Ovary (tissue), 9 donors: ENCODE measurements around the gene DNAJC7. TPM values are rescaled to one million over a fixed set of nuclear protein-coding genes. Genes with fewer than 3 reads are reported as not detected.
A peak's percentile ranks its signal among the peaks of the same experiment; 100 is the strongest.

ENCODE experiments used
- DNase-seq, 5 donors: peaks; one replicate each; pipeline ENCODE4 v3.0.0-alpha.2; 2019 to 2020
- H3K27ac ChIP-seq, 2 donors: fragments of 200-600 bp; one replicate each; pipeline versions ENCODE4 v1.5.1 to v1.8.0; 2019 to 2022
- H3K27me3 ChIP-seq: fragments of 200-600 bp; one replicate; pipeline ENCODE4 v1.8.0; 2022
- H3K36me3 ChIP-seq: fragments of 200-600 bp; sonication (generic); one replicate; pipeline ENCODE4 v1.5.1; 2019
- H3K4me1 ChIP-seq: one replicate; pipeline ENCODE4 v1.8.1; 2013; ENCODE audit warnings: mild to moderate bottlenecking, moderate library complexity; ENCODE audit not compliant: insufficient read depth
- H3K4me3 ChIP-seq: fragments of 200-600 bp; sonication (generic); one replicate; pipeline ENCODE4 v1.5.1; 2017
- H3K9me3 ChIP-seq, 2 donors: fragments of 200-600 bp in 1 of 2; sonication (generic) in 1 of 2; one replicate each; pipeline versions ENCODE4 v1.5.1 to v1.8.1; 2013 to 2019; ENCODE audit warnings: mild to moderate bottlenecking in 1 of 2, moderate library complexity in 1 of 2
- EP300 ChIP-seq: sonication (generic); formaldehyde crosslinking; IDR thresholded peaks from one replicate; pipeline ENCODE4 v1.6.1; 2017; ENCODE audit warnings: antibody characterized with exemption
- POLR2A ChIP-seq: fragments of 450-650 bp; IDR thresholded peaks from one replicate; pipeline ENCODE4 v1.6.1; 2017; ENCODE audit warnings: antibody characterized with exemption, mild to moderate bottlenecking, moderate library complexity
- WGBS, 3 donors: extraction: QIAGEN DNeasy Blood & Tissue Kit in 1 of 3; methylation state at CpG; one replicate each; pipeline versions ENCODE4 v1.1.5 to v1.1.7; 2013 to 2017; 5-methylcytosine and 5-hydroxymethylcytosine counted together
- intact Hi-C, 4 donors: fragments of 100-400 bp; cut with DNase I; formaldehyde crosslinking; loops; one replicate each; pipeline versions ENCODE4 v1.11.0 to v1.15.1; 2022 to 2023
- polyA plus RNA-seq, 2 donors: library from polyadenylated mRNA; stranded (reverse); fragments of 200-250 nt in 1 of 2; fragments of 350-450 nt in 1 of 2; fragmentation: Illumina TruSeq in 1 of 2; extraction: RNeasy Lipid Tissue Mini Kit (QIAGEN cat#74804) in 1 of 2; gene quantifications; one replicate each; pipeline ENCODE4 v1.2.3, GENCODE V29; 2013 to 2014
- total RNA-seq, 7 donors: library from RNA; depleted of rRNA in 2 of 7; stranded (reverse); fragments of >200 nt in 2 of 7; fragmentation: NEBNext Ultra II Directional in 3 of 7; extraction: Animal tissue kit (Norgen Biotek cat#: 25700) in 3 of 7; gene quantifications; one replicate each; pipeline versions ENCODE4 v1.1.0 to v1.2.4, GENCODE V29; 2016 to 2023
- TF ChIP-seq, protein P1 (sequence below), 3 donors: fragments of 450-650 bp in 2 of 3; fragments of 200-600 bp in 1 of 3; IDR thresholded peaks; one replicate each; pipeline versions ENCODE4 v1.5.1 to v1.8.0; 2016 to 2022; ENCODE audit warnings: antibody characterized with exemption in 3 of 3, mild to moderate bottlenecking in 1 of 3
- donor health status: DM: no; HTN: no; CAD: no; lungs with moderate emphysema.
- donor health status: DM: no; HTN: no; CAD: no.
- donor health status: Bipolar disorder and iron deficiency.
- donor health status: DM: yes; HTN: yes; CAD: no.
- donor health status: DM: no; HTN: no; CAD: no.
- donor health status: DM: yes; HTN: yes; CAD: no.

DNAJC7 gene
- total and polyA plus RNA-seq, 9 donors = 37.7 to 102 (median 70.1) TPM

DNA sequence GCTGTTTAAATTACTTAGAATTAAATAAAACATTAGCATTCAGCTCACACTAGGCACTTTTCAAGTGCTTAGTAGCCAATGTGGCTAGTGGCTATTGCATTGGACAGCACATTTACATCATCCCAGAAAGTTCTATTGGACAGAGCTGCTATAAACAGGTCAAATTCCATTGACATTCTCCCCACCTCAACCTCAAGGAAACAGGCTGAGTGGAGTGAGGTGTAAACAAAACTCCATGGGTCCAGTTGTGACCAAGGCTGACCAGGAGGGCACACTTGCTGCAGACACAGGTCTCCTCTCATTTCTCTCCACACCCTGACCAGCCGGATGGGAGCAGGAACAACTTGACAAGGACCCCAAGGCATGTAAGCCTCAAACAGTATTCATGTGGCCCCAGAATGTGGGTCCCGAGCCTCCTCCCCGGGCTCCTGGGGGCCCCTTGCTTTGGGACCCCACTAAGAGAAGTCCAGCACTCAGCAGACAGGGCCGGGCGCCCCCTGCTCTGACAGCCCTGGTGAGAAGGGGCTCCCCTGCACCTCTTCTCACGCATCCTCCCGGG is 32.7 kb upstream of the DNAJC7 start:
- Histone ChIP-seq H3K4me1 (peaks cover 3% of the 10 kb centered on the region), H3K9me3 (no peaks in the 10 kb centered on the region), H3K36me3 (no peaks in the 10 kb centered on the region), H3K27me3 (no peaks in the 10 kb centered on the region), H3K27ac (peak overlapping the region in 1 of 2 donors; percentile 42), H3K4me3 (peak overlapping the region; percentile 79)
- no peak for DNase-seq
- TF ChIP-seq EP300 (no peak), POLR2A (no peak)
- TF ChIP-seq, protein P1, sequence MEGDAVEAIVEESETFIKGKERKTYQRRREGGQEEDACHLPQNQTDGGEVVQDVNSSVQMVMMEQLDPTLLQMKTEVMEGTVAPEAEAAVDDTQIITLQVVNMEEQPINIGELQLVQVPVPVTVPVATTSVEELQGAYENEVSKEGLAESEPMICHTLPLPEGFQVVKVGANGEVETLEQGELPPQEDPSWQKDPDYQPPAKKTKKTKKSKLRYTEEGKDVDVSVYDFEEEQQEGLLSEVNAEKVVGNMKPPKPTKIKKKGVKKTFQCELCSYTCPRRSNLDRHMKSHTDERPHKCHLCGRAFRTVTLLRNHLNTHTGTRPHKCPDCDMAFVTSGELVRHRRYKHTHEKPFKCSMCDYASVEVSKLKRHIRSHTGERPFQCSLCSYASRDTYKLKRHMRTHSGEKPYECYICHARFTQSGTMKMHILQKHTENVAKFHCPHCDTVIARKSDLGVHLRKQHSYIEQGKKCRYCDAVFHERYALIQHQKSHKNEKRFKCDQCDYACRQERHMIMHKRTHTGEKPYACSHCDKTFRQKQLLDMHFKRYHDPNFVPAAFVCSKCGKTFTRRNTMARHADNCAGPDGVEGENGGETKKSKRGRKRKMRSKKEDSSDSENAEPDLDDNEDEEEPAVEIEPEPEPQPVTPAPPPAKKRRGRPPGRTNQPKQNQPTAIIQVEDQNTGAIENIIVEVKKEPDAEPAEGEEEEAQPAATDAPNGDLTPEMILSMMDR (IDR thresholded peaks at IDR 0.05) = no peak
- intact Hi-C loops = no loop called here
- WGBS, 3 donors = 2 to 6% (median 4%) methylated on average over 5 to 7 of the region's 7 CpGs

DNA sequence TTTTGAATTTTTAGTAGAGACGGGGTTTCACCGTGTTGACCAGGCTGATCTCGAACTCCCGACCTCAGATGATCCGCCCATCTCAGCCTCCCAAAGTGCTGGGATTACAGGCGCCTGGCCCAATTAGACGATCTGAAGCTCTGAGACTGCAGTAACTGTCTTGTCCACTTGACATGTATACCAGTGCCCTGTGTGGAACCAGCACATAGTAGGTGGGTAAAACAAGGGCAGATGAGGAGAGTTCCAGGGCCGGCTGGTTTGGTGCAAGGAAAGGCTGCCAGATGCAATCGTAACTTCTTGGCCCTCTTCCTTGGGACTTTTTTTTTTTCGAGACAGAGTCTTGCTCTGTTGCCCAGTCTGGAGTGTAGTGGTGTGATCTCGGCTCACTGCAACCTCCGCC is 30.1 kb upstream of the DNAJC7 start:
- Histone ChIP-seq H3K27ac (no peak overlapping the region), H3K9me3 (no peaks in the 10 kb centered on the region), H3K36me3 (no peaks in the 10 kb centered on the region), H3K27me3 (no peaks in the 10 kb centered on the region), H3K4me3 (no peak overlapping the region), H3K4me1 (peaks cover 3% of the 10 kb centered on the region)
- WGBS, 3 donors = 85 to 91% (median 87%) methylated on average over 12 of the region's 12 CpGs
- intact Hi-C loops = no loop called here
- DNase-seq = no peak
- TF ChIP-seq EP300 = no peak
- TF ChIP-seq, protein P1 (IDR thresholded peaks at IDR 0.05) = no peak
- no peak for TF ChIP-seq POLR2A

DNA sequence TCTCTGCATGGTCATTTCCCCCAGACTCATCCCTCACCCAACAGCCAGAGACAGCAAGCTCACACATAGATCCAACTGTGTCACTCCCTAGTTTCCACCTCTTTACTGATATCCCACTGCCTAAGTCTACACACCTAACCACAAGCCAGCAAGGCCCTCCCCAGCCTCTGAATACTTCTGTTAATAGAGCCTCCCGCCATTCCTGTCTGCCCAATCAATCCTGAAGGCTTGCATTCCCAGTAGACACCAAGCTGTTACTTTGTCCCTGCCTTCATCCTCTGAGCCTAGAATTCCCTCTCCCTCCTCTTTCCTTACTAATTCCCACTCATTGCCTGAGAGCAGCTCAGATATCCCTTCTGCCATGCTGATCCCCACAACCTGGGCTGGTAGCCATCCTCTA is 28.5 kb upstream of the DNAJC7 start:
- intact Hi-C loops = no loop called here
- Histone ChIP-seq H3K4me1 (peaks cover 2% of the 10 kb centered on the region), H3K27me3 (no peaks in the 10 kb centered on the region), H3K4me3 (no peak overlapping the region), H3K36me3 (no peaks in the 10 kb centered on the region), H3K9me3 (no peaks in the 10 kb centered on the region), H3K27ac (no peak overlapping the region)
- WGBS, 3 donors = 87 to 91% (median 88%) methylated on average over 1 of the region's 1 CpG
- DNase-seq = no peak
- TF ChIP-seq, protein P1 (IDR thresholded peaks at IDR 0.05) = no peak
- TF ChIP-seq EP300 (no peak), POLR2A (no peak)

- H3K4me1 ChIP-seq = peaks cover 3% of the 10 kb centered on the region
- no peaks in the 10 kb centered on the region for H3K27me3 ChIP-seq
- TF ChIP-seq POLR2A = no peak
- TF ChIP-seq EP300 = no peak
- TF ChIP-seq, protein P1 (IDR thresholded peaks at IDR 0.05) = no peak
- no peaks in the 10 kb centered on the region for H3K36me3 ChIP-seq
- intact Hi-C loops = no loop called here
- 86 to 90% (median 90%) methylated on average over 19 to 20 of the region's 20 CpGs for WGBS, 3 donors
- no peaks in the 10 kb centered on the region for H3K9me3 ChIP-seq
- H3K27ac ChIP-seq = no peak overlapping the region
- H3K4me3 ChIP-seq = no peak overlapping the region
- no peak for DNase-seq
Measured at GRCh38 chr17:42042598-42043319, 25.5 kb upstream of the DNAJC7 start.
